Activated naive CD8-positive, alpha-beta T cell treated with anti-CD3 and anti-CD28 coated beads, Interleukin-2, amount 10 ng/mL, durations not matched to agents 7 days and 5 days (primary cell): ENCODE measurements around the gene ZFYVE1. TPM values are rescaled to one million over a fixed set of nuclear protein-coding genes. Genes with fewer than 3 reads are reported as not detected.
"Not testable (repeated sequence)": the region's sequence is repeated elsewhere in the genome, so short reads cannot be mapped to it uniquely, and the experiment has no call there.

Experiments
- ATAC-seq: fragments of 150-1000 bp; cut with Tn5 transposase; one replicate; pipeline ENCODE4 v1.10.0; 2021; ENCODE audit warnings: low read depth, moderate library complexity
- POLR2A ChIA-PET: fragments of 350-600 bp; sonication (Branson Sonifier 250); formaldehyde crosslinking; loops from one replicate; lab custom pipeline; 2021; ENCODE audit warnings: antibody characterized with exemption; lab: Charles Lee
- DNase-seq: peaks from one replicate; pipeline ENCODE4 v3.0.0; 2021
- H3K27ac Mint-ChIP-seq: one replicate; pipeline ENCODE4 v1.8.0; 2022; ENCODE audit warnings: mild to moderate bottlenecking, mixed read lengths
- H3K27me3 Mint-ChIP-seq: one replicate; pipeline ENCODE4 v1.8.0; 2022; ENCODE audit warnings: mild to moderate bottlenecking, moderate library complexity, mixed read lengths
- H3K36me3 Mint-ChIP-seq: one replicate; pipeline ENCODE4 v1.8.0; 2021; ENCODE audit warnings: mild to moderate bottlenecking, mixed read lengths
- H3K4me1 Mint-ChIP-seq: one replicate; pipeline ENCODE4 v1.8.0; 2021; ENCODE audit warnings: mixed read lengths
- H3K4me3 Mint-ChIP-seq: one replicate; pipeline ENCODE4 v1.8.0; 2022; ENCODE audit warnings: mild to moderate bottlenecking, moderate library complexity, mixed read lengths
- H3K9me3 Mint-ChIP-seq: one replicate; pipeline ENCODE4 v1.8.0; 2021; ENCODE audit warnings: mixed read lengths
- total RNA-seq, 2 experiments: library from RNA; stranded (reverse); gene quantifications; one replicate each; pipeline ENCODE4 v1.2.3, GENCODE V29; 2021

ZFYVE1 gene
- 10 to 100 TPM; 15.2 to 15.5 TPM for total RNA-seq

- POLR2A ChIA-PET, result interaction anchor here (1.2 to 3.5 kb wide), 4 partner anchors 31 to 1058 kb away, joined by 3 to 46 read pairs (median 5); partner anchors contain the start of genes ALDH6A1, LIN52, NUMB and PSEN1
- ATAC-seq, result peak; percentile 100
- DNase-seq, result peak; percentile 84
- H3K36me3 Mint-ChIP-seq, result peaks cover 19% of the 10 kb centered on the region
- peak within 1 kb of the TSS; percentile 98 for H3K4me3 Mint-ChIP-seq
- H3K9me3 Mint-ChIP-seq, result no peaks in the 10 kb centered on the region
- H3K4me1 Mint-ChIP-seq, result peaks cover 31% of the 10 kb centered on the region
- H3K27me3 Mint-ChIP-seq, result no peaks in the 10 kb centered on the region
- H3K27ac Mint-ChIP-seq, result peak within 1 kb of the TSS; percentile 90
Observed at GRCh38 chr14:73026845-73027542, at the start of gene ZFYVE1. Gene ZFYVE1, minus strand, starts transcription at chr14:73027106. Its CDS starts 2,598 bp downstream, at chr14:73024508.

GRCh38 chr14:73069585-73069984, 42.7 kb upstream of the ZFYVE1 start:
- DNase-seq, result no peak
- no peaks in the 10 kb centered on the region for H3K27me3 Mint-ChIP-seq
- no peak overlapping the region for H3K27ac Mint-ChIP-seq
- H3K4me3 Mint-ChIP-seq, result no peak overlapping the region
- no peaks in the 10 kb centered on the region for H3K9me3 Mint-ChIP-seq
- POLR2A ChIA-PET, result no interaction called here
- peaks cover 13% of the 10 kb centered on the region for H3K4me1 Mint-ChIP-seq
- no peak for ATAC-seq
- peaks cover 12% of the 10 kb centered on the region for H3K36me3 Mint-ChIP-seq

GRCh38 chr14:73058922-73059673, 32.2 kb upstream of the ZFYVE1 start:
- peaks cover 11% of the 10 kb centered on the region for H3K36me3 Mint-ChIP-seq
- ATAC-seq, result no peak
- H3K27ac Mint-ChIP-seq, result no peak overlapping the region
- DNase-seq, result no peak
- H3K9me3 Mint-ChIP-seq, result no peaks in the 10 kb centered on the region
- H3K27me3 Mint-ChIP-seq, result no peaks in the 10 kb centered on the region
- H3K4me3 Mint-ChIP-seq, result no peak overlapping the region
- H3K4me1 Mint-ChIP-seq, result peaks cover 27% of the 10 kb centered on the region
- POLR2A ChIA-PET, result interaction anchor here (0.6 to 2.8 kb wide), 13 partner anchors 9 to 545 kb away, joined by 3 to 46 read pairs (median 4); partner anchors contain the start of genes ACOT2, NUMB, PSEN1 and RIOX1

- Mint-ChIP-seq H3K36me3 (peaks cover 11% of the 10 kb centered on the region), H3K4me3 (no peak within 1 kb of the TSS), H3K9me3 (no peaks in the 10 kb centered on the region), H3K27me3 (no peaks in the 10 kb centered on the region), H3K4me1 (peaks cover 22% of the 10 kb centered on the region), H3K27ac (no peak within 1 kb of the TSS)
- DNase-seq (peak; percentile 94), ATAC-seq (peak; percentile 93)
- POLR2A ChIA-PET, result interaction anchor here (0.5 to 2.8 kb wide), 16 partner anchors 9 to 1000 kb away, joined by 3 to 46 read pairs (median 3); partner anchors contain the start of genes ACOT2, PSEN1, RIOX1 and ZFYVE1
Observed at GRCh38 chr14:73058224-73058921, 31.5 kb upstream of the ZFYVE1 start, which contains the start of gene RBM25. Gene RBM25, plus strand, starts transcription at chr14:73058534. Its CDS starts 13,108 bp downstream, at chr14:73071642.

GRCh38 chr14:73057944-73058223, 31.0 kb upstream of the ZFYVE1 start:
- no peaks in the 10 kb centered on the region for H3K9me3 Mint-ChIP-seq
- no peak for ATAC-seq
- DNase-seq, result no peak
- peaks cover 11% of the 10 kb centered on the region for H3K36me3 Mint-ChIP-seq
- H3K27ac Mint-ChIP-seq, result no peak overlapping the region
- peaks cover 22% of the 10 kb centered on the region for H3K4me1 Mint-ChIP-seq
- H3K27me3 Mint-ChIP-seq, result no peaks in the 10 kb centered on the region
- no peak overlapping the region for H3K4me3 Mint-ChIP-seq
- POLR2A ChIA-PET, result interaction anchor here (0.5 to 2.8 kb wide), 11 partner anchors 10 to 1000 kb away, joined by 3 to 46 read pairs (median 5); partner anchors contain the start of genes ACOT2, PSEN1, RIOX1 and ZFYVE1

GRCh38 chr14:73055251-73055650, 28.3 kb upstream of the ZFYVE1 start:
- Mint-ChIP-seq H3K27ac (peak overlapping the region; percentile 16), H3K4me3 (no peak overlapping the region), H3K36me3 (peaks cover 4% of the 10 kb centered on the region), H3K9me3 (no peaks in the 10 kb centered on the region), H3K4me1 (peaks cover 13% of the 10 kb centered on the region), H3K27me3 (no peaks in the 10 kb centered on the region)
- ATAC-seq, result no peak
- POLR2A ChIA-PET, result no interaction called here
- DNase-seq, result no peak

GRCh38 chr14:73049428-73049827, 22.5 kb upstream of the ZFYVE1 start:
- DNase-seq, result no peak
- POLR2A ChIA-PET, result no interaction called here
- H3K4me1 Mint-ChIP-seq, result no peaks in the 10 kb centered on the region
- ATAC-seq, result no peak
- H3K27ac Mint-ChIP-seq, result no peak overlapping the region
- H3K9me3 Mint-ChIP-seq, result no peaks in the 10 kb centered on the region
- H3K4me3 Mint-ChIP-seq, result no peak overlapping the region
- no peaks in the 10 kb centered on the region for H3K27me3 Mint-ChIP-seq
- H3K36me3 Mint-ChIP-seq, result no peaks in the 10 kb centered on the region

- Mint-ChIP-seq H3K36me3 (no peaks in the 10 kb centered on the region), H3K27me3 (no peaks in the 10 kb centered on the region), H3K9me3 (no peaks in the 10 kb centered on the region), H3K4me1 (no peaks in the 10 kb centered on the region), H3K27ac (no peak overlapping the region), H3K4me3 (no peak overlapping the region)
- DNase-seq (no peak), ATAC-seq (no peak)
- POLR2A ChIA-PET, result no interaction called here
Observed at GRCh38 chr14:73047808-73048207, 20.9 kb upstream of the ZFYVE1 start.

GRCh38 chr14:73036706-73037450, 10.0 kb upstream of the ZFYVE1 start:
- H3K4me1 Mint-ChIP-seq, H3K27ac Mint-ChIP-seq, H3K9me3 Mint-ChIP-seq, H3K27me3 Mint-ChIP-seq, ATAC-seq, POLR2A ChIA-PET, DNase-seq, H3K4me3 Mint-ChIP-seq, H3K36me3 Mint-ChIP-seq: not testable (repeated sequence)

- Mint-ChIP-seq H3K27ac (no peak overlapping the region), H3K27me3 (no peaks in the 10 kb centered on the region), H3K36me3 (peaks cover 12% of the 10 kb centered on the region), H3K4me3 (peak overlapping the region; percentile 97), H3K9me3 (no peaks in the 10 kb centered on the region), H3K4me1 (peaks cover 23% of the 10 kb centered on the region)
- POLR2A ChIA-PET, result interaction anchor here (1.8 to 3.5 kb wide), 2 partner anchors 30 to 108 kb away, joined by 7 to 46 read pairs; partner anchors contain the start of genes PSEN1 and RBM25
- no peak for DNase-seq
- ATAC-seq, result no peak
Observed at GRCh38 chr14:73027984-73028383, 1.1 kb upstream of the ZFYVE1 start.

- peaks cover 26% of the 10 kb centered on the region for H3K4me1 Mint-ChIP-seq
- no peaks in the 10 kb centered on the region for H3K9me3 Mint-ChIP-seq
- ATAC-seq, result no peak
- H3K4me3 Mint-ChIP-seq, result peak overlapping the region; percentile 97
- peak overlapping the region; percentile 66 for H3K27ac Mint-ChIP-seq
- DNase-seq, result no peak
- POLR2A ChIA-PET, result interaction anchor here (1.6 to 3.5 kb wide), 3 partner anchors 31 to 431 kb away, joined by 3 to 46 read pairs (median 7); partner anchors contain the start of genes NUMB, PSEN1 and RBM25
- no peaks in the 10 kb centered on the region for H3K27me3 Mint-ChIP-seq
- peaks cover 15% of the 10 kb centered on the region for H3K36me3 Mint-ChIP-seq
Observed at GRCh38 chr14:73027546-73027945, 640 bp upstream of the ZFYVE1 start.

GRCh38 chr14:73026243-73026844, 562 bp downstream of the ZFYVE1 start:
- H3K4me3 Mint-ChIP-seq, result peak overlapping the region; percentile 98
- ATAC-seq (no peak), DNase-seq (no peak)
- POLR2A ChIA-PET, result interaction anchor here (0.7 to 3.5 kb wide), 5 partner anchors 32 to 1058 kb away, joined by 3 to 46 read pairs (median 3); partner anchors contain the start of genes ALDH6A1, LIN52, NUMB and PSEN1
- peaks cover 35% of the 10 kb centered on the region for H3K4me1 Mint-ChIP-seq
- peaks cover 26% of the 10 kb centered on the region for H3K36me3 Mint-ChIP-seq
- H3K27ac Mint-ChIP-seq, result peak overlapping the region; percentile 72
- H3K9me3 Mint-ChIP-seq, result no peaks in the 10 kb centered on the region
- H3K27me3 Mint-ChIP-seq, result no peaks in the 10 kb centered on the region
